Fibroblast of lung (primary cell): ENCODE measurements around the gene ERAP2. TPM values are rescaled to one million over a fixed set of nuclear protein-coding genes. Genes with fewer than 3 reads are reported as not detected.

Source experiments
- DNase-seq, 2 donors: peaks; one replicate each; pipeline versions ENCODE4 v3.0.0 to v3.0.0-alpha.2; 2010; ENCODE audit warnings: low read depth in 2 of 2
- H2AFZ ChIP-seq: 2 replicates; pipeline ENCODE4 v1.5.1; 2012; ENCODE audit warnings: low read length, control low read depth, inconsistent platforms
- H3K27ac ChIP-seq: 2 replicates; pipeline ENCODE4 v1.5.1; 2011; ENCODE audit warnings: low read length, control low read depth; ENCODE audit not compliant: insufficient read depth
- H3K27me3 ChIP-seq: 2 replicates; pipeline ENCODE4 v1.5.1; 2011; ENCODE audit warnings: mild to moderate bottlenecking, low read length; ENCODE audit not compliant: control insufficient read depth, insufficient read depth
- H3K36me3 ChIP-seq: 2 replicates; pipeline ENCODE4 v1.5.1; 2011; ENCODE audit warnings: low read length; ENCODE audit not compliant: control insufficient read depth, insufficient read depth
- H3K4me1 ChIP-seq: 2 replicates; pipeline ENCODE4 v1.5.1; 2011; ENCODE audit warnings: low read length; ENCODE audit not compliant: control insufficient read depth, insufficient read depth; ENCODE audit errors: extremely low read depth
- H3K4me2 ChIP-seq: 2 replicates; pipeline ENCODE4 v1.5.1; 2011; ENCODE audit warnings: low read length, control low read depth; ENCODE audit not compliant: insufficient read depth; ENCODE audit errors: extremely low read depth
- H3K4me3 ChIP-seq, 4 experiments: fragments of 200-600 bp in 1 of 4; sonication (generic) in 1 of 4; replicated peaks in 1 of 4; 2 replicates each; pipeline ENCODE4 v1.5.1; 2011 to 2016; ENCODE audit warnings: low read length in 4 of 4, low read depth in 3 of 4, mild to moderate bottlenecking in 3 of 4, control low read depth in 2 of 4, inconsistent platforms in 1 of 4, mixed read lengths in 1 of 4; ENCODE audit not compliant: insufficient read depth in 1 of 4; ENCODE audit errors: control extremely low read depth in 1 of 4
- H3K79me2 ChIP-seq: 2 replicates; pipeline ENCODE4 v1.5.1; 2012; ENCODE audit warnings: mild to moderate bottlenecking, low read length, inconsistent platforms; ENCODE audit not compliant: control insufficient read depth, insufficient read depth
- H3K9ac ChIP-seq: 2 replicates; pipeline ENCODE4 v1.5.1; 2011; ENCODE audit warnings: mild to moderate bottlenecking, low read length, control low read depth; ENCODE audit not compliant: insufficient read depth
- H3K9me3 ChIP-seq: 2 replicates; pipeline ENCODE4 v1.5.1; 2012; ENCODE audit warnings: low read depth, low read length; ENCODE audit not compliant: control insufficient read depth, insufficient read depth
- H4K20me1 ChIP-seq: 2 replicates; pipeline ENCODE4 v1.5.1; 2011; ENCODE audit warnings: low read length; ENCODE audit not compliant: control insufficient read depth, insufficient read depth; ENCODE audit errors: extremely low read depth
- EZH2 ChIP-seq: IDR thresholded peaks from 2 replicates; pipeline ENCODE4 v1.5.1; 2012; ENCODE audit warnings: low read length, control low read depth, mild to moderate bottlenecking; ENCODE audit errors: missing control alignments
- polyA plus RNA-seq, 2 donors: library from polyadenylated mRNA; depleted of rRNA in 1 of 2; stranded (reverse) in 1 of 2; unstranded in 1 of 2; fragments of >200 nt; gene quantifications; 2 replicates each; pipeline ENCODE4 v1.2.1, GENCODE V29; 2011 to 2012; ENCODE audit warnings: missing spikeins in 1 of 2
- total RNA-seq: library from RNA; depleted of rRNA; stranded (reverse); fragments of >200 nt; gene quantifications from 2 replicates; pipeline ENCODE4 v1.2.1, GENCODE V29; 2014
- TF ChIP-seq, protein P1 (sequence below), 2 donors: IDR thresholded peaks in 1 of 2; conservative IDR thresholded peaks in 1 of 2; 1 replicate in 1 of 2; 2 replicates in 1 of 2; pipeline ENCODE4 v1.5.1; 2011 to 2012; ENCODE audit warnings: low read length in 2 of 2, control low read depth in 1 of 2, inconsistent platforms in 1 of 2, low read depth in 1 of 2, mild to moderate bottlenecking in 1 of 2

Gene ERAP2
- total and polyA plus RNA-seq, 2 donors (not counting 1 experiment from before 2014, with no cell fraction given): 70.9 to 180 TPM

DNA sequence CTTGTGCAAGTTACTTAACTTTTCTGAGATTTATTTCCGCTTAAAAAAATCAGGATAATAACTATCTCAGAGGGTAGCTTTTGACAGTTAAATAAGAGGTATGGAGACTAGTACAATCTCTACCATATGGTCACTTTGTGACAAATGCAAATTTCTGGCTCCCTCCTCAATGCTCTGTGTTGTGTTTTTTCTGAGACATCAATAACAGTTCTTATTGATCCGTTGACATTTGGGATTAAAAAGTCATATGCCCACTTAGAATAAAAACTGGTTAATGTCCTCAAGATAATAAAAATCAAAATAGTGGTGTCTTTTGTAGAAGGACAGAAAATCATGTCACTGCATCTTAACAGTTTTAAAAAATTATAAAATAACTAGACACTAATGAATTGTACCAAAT is 34.8 kb downstream of the ERAP2 start:
- H3K4me3 ChIP-seq: no peak overlapping the region
- H3K36me3 ChIP-seq: no peaks in the 10 kb centered on the region
- no peaks in the 10 kb centered on the region for H4K20me1 ChIP-seq
- no peak overlapping the region for H2AFZ ChIP-seq
- TF ChIP-seq, protein P1, sequence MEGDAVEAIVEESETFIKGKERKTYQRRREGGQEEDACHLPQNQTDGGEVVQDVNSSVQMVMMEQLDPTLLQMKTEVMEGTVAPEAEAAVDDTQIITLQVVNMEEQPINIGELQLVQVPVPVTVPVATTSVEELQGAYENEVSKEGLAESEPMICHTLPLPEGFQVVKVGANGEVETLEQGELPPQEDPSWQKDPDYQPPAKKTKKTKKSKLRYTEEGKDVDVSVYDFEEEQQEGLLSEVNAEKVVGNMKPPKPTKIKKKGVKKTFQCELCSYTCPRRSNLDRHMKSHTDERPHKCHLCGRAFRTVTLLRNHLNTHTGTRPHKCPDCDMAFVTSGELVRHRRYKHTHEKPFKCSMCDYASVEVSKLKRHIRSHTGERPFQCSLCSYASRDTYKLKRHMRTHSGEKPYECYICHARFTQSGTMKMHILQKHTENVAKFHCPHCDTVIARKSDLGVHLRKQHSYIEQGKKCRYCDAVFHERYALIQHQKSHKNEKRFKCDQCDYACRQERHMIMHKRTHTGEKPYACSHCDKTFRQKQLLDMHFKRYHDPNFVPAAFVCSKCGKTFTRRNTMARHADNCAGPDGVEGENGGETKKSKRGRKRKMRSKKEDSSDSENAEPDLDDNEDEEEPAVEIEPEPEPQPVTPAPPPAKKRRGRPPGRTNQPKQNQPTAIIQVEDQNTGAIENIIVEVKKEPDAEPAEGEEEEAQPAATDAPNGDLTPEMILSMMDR (conservative IDR thresholded peaks at IDR 0.05 in 1 of 2, IDR thresholded peaks at IDR 0.05 in 1 of 2; ENCODE audit: low read depth in 1 of 2, low read length in 2 of 2): no peak
- no peak for TF ChIP-seq EZH2
- H3K9me3 ChIP-seq: no peaks in the 10 kb centered on the region
- no peak overlapping the region for H3K9ac ChIP-seq
- no peaks in the 10 kb centered on the region for H3K4me1 ChIP-seq
- no peak overlapping the region for H3K4me2 ChIP-seq
- H3K27me3 ChIP-seq: no peaks in the 10 kb centered on the region
- H3K27ac ChIP-seq: no peak overlapping the region
- no peak for DNase-seq
- H3K79me2 ChIP-seq: no peaks in the 10 kb centered on the region

DNA sequence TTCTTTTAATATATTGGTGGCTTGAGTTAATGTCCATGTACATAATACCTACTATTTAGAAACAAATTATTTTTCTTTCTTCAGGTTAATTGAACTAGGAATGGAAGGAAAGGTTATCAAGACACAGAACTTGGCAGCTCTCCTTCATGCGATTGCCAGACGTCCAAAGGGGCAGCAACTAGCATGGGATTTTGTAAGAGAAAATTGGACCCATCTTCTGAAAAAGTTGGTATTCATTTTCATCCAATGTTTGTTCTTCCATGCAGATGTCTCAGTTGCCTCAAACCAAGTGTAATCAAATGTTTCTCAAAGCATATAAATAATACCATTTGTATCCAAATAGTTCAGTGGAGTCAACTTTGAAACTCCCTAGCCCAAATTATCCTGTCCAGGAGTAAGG is 36.9 kb downstream of the ERAP2 start:
- Histone ChIP-seq H3K9ac (no peak overlapping the region), H3K4me1 (no peaks in the 10 kb centered on the region), H3K79me2 (no peaks in the 10 kb centered on the region), H3K4me2 (no peak overlapping the region), H4K20me1 (no peaks in the 10 kb centered on the region), H3K9me3 (no peaks in the 10 kb centered on the region), H3K4me3 (no peak overlapping the region), H3K27ac (no peak overlapping the region), H2AFZ (no peak overlapping the region), H3K36me3 (no peaks in the 10 kb centered on the region), H3K27me3 (no peaks in the 10 kb centered on the region)
- TF ChIP-seq EZH2: no peak
- TF ChIP-seq, protein P1 (conservative IDR thresholded peaks at IDR 0.05 in 1 of 2, IDR thresholded peaks at IDR 0.05 in 1 of 2; ENCODE audit: low read depth in 1 of 2, low read length in 2 of 2): no peak
- no peak for DNase-seq

DNA sequence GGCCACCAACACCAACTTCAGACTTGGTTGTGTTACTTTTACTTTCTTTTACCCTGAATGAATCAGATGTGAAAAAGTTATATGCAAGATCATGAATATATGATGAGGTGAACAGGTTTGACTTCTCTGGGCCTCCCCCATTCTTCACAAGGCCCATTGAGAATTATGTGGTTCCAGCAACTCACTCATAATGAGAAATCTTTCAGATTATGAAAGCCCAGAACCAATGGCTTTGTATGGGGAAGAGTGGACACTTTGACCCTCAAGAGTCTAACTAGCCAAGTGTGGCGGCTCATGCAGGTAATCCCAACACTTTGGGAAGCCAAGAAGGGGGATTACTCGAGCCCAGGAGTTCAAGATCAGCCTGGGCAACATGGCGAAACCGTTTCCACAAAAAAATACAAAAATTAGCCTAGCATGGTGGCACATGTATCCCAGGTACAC is 43.5 kb downstream of the ERAP2 start:
- no peak for DNase-seq
- H3K4me1 ChIP-seq: no peaks in the 10 kb centered on the region
- H3K9me3 ChIP-seq: no peaks in the 10 kb centered on the region
- no peaks in the 10 kb centered on the region for H4K20me1 ChIP-seq
- no peak overlapping the region for H2AFZ ChIP-seq
- no peak overlapping the region for H3K4me3 ChIP-seq
- H3K27me3 ChIP-seq: no peaks in the 10 kb centered on the region
- no peak for TF ChIP-seq EZH2
- TF ChIP-seq, protein P1 (conservative IDR thresholded peaks at IDR 0.05 in 1 of 2, IDR thresholded peaks at IDR 0.05 in 1 of 2; ENCODE audit: low read depth in 1 of 2, low read length in 2 of 2): no peak
- H3K27ac ChIP-seq: no peak overlapping the region
- H3K79me2 ChIP-seq: no peaks in the 10 kb centered on the region
- no peak overlapping the region for H3K4me2 ChIP-seq
- no peaks in the 10 kb centered on the region for H3K36me3 ChIP-seq
- no peak overlapping the region for H3K9ac ChIP-seq
